GM12865 (cell line): Measurements from ENCODE around the gene EFCAB11.
"Not testable (repeated sequence)": the region's sequence is repeated elsewhere in the genome, so short reads cannot be mapped to it uniquely, and the experiment has no call there.

Experiments
- DNase-seq: peaks from one replicate; pipeline ENCODE4 v3.0.0; 2010; ENCODE audit warnings: low read depth
- H3K4me3 ChIP-seq: 2 replicates; pipeline ENCODE4 v1.5.1; 2011; ENCODE audit warnings: mild to moderate bottlenecking, low read depth, low read length, control low read depth
- CTCF ChIP-seq: IDR thresholded peaks from 2 replicates; pipeline ENCODE4 v1.5.1; 2011; ENCODE audit warnings: low read length, control low read depth, low read depth, inconsistent platforms; ENCODE audit not compliant: insufficient read depth; ENCODE audit errors: missing control alignments

EFCAB11 gene

GRCh38 chr14:89906000-89906399, 48.5 kb downstream of the EFCAB11 start:
- DNase-seq: no peak
- TF ChIP-seq CTCF: no peak
- no peak overlapping the region for H3K4me3 ChIP-seq

- no peak for TF ChIP-seq CTCF
- DNase-seq: no peak
Measured at GRCh38 chr14:89903340-89903952, 51.1 kb downstream of the EFCAB11 start.

GRCh38 chr14:89902881-89903280, 51.6 kb downstream of the EFCAB11 start:
- no peak overlapping the region for H3K4me3 ChIP-seq
- no peak for TF ChIP-seq CTCF
- DNase-seq: no peak

More at GRCh38 chr14:89903340-89903952, 51.1 kb downstream of the EFCAB11 start:
- no peak overlapping the region for H3K4me3 ChIP-seq

- no peak for DNase-seq
- no peak overlapping the region for H3K4me3 ChIP-seq
Measured at GRCh38 chr14:89900802-89901201, 53.7 kb downstream of the EFCAB11 start.

GRCh38 chr14:89899917-89900663, 54.4 kb downstream of the EFCAB11 start:
- no peak overlapping the region for H3K4me3 ChIP-seq
- peak; percentile 54 for DNase-seq
- TF ChIP-seq CTCF: peak; percentile 41

More at GRCh38 chr14:89900802-89901201, 53.7 kb downstream of the EFCAB11 start:
- no peak for TF ChIP-seq CTCF

GRCh38 chr14:89899291-89899690, 55.2 kb downstream of the EFCAB11 start:
- DNase-seq: no peak
- H3K4me3 ChIP-seq: no peak overlapping the region
- TF ChIP-seq CTCF: no peak

- DNase-seq, H3K4me3 ChIP-seq: not testable (repeated sequence)
Measured at GRCh38 chr14:89893388-89893787, 61.1 kb downstream of the EFCAB11 start.
